OCI-LY7 (cell line): Measurements from ENCODE around the gene NAV2.

Source experiments
- CTCF ChIP-seq: fragments of 200-600 bp; sonication (generic); conservative IDR thresholded peaks from 2 replicates; pipeline ENCODE4 v1.5.1; 2014; ENCODE audit warnings: mild to moderate bottlenecking, antibody characterized with exemption, low read length, moderate library complexity, mixed read lengths
- EZH2phosphoT487 ChIP-seq: fragments of 200-600 bp; sonication (generic); IDR thresholded peaks from 2 replicates; pipeline ENCODE4 v1.6.1; 2018; ENCODE audit warnings: low read depth, borderline replicate concordance, mild to moderate bottlenecking, mixed run types, antibody characterized with exemption, low read length, moderate library complexity, mixed read lengths

- TF ChIP-seq CTCF (no peak), EZH2phosphoT487 (no peak)
Observed at GRCh38 chr11:19868871-19869270, 156.2 kb downstream of the NAV2 start.
